Measurements from ENCODE around the gene C11orf24.

- peak; percentile 13; the same call in 1 of the 2 replicates for TF ChIP-seq CTCF (IDR thresholded peaks at IDR 0.05)
- TF ChIP-seq GATA2 (CRISPR knock-in tag; IDR thresholded peaks at IDR 0.05): no peak
- no peak for TF ChIP-seq ELF1 (IDR thresholded peaks at IDR 0.05)
- no peak for TF ChIP-seq SMC3 (IDR thresholded peaks at IDR 0.05; ENCODE audit: low read depth, low read length)
These were observed 42.7 kb upstream of the C11orf24 start for GRCh38 chr11:68314203-68315170.

Data from SK-N-SH (cell line).